Activated CD4-positive, alpha-beta T cell treated with anti-CD3 and anti-CD28 coated beads, Interleukin-2, amount 50 U/mL, for 1 hour (primary cell): ENCODE data around the gene NFIL3.
"Not testable (repeated sequence)": the region's sequence is repeated elsewhere in the genome, so short reads cannot be mapped to it uniquely, and the experiment has no call there.

Source experiments
- DNase-seq: peaks from one replicate; pipeline ENCODE4 v3.0.0-alpha.2; 2020

NFIL3 gene

GRCh38 chr9:91423785-91424402 lies at the start of gene NFIL3:
Gene NFIL3 (minus strand): TSS chr9:91423832. CDS start chr9:91410734, 13,098 bp downstream.
- DNase-seq: peak; percentile 54

GRCh38 chr9:91471524-91471923 lies 47.9 kb upstream of the NFIL3 start:
- DNase-seq: not testable (repeated sequence)

GRCh38 chr9:91465420-91465819 lies 41.8 kb upstream of the NFIL3 start:
- no peak for DNase-seq

- no peak for DNase-seq
Measured at GRCh38 chr9:91458906-91459305, 35.3 kb upstream of the NFIL3 start.

- DNase-seq: no peak
Measured at GRCh38 chr9:91452844-91453243, 29.2 kb upstream of the NFIL3 start.

GRCh38 chr9:91451431-91452270 lies 28.0 kb upstream of the NFIL3 start:
- no peak for DNase-seq

- DNase-seq: no peak
Measured at GRCh38 chr9:91445135-91445534, 21.5 kb upstream of the NFIL3 start.

- DNase-seq: no peak
Measured at GRCh38 chr9:91443994-91444392, 20.4 kb upstream of the NFIL3 start.

GRCh38 chr9:91443321-91443993 lies 19.8 kb upstream of the NFIL3 start:
- no peak for DNase-seq

GRCh38 chr9:91436841-91437240 lies 13.2 kb upstream of the NFIL3 start:
- no peak for DNase-seq

- DNase-seq: no peak
Measured at GRCh38 chr9:91433180-91433579, 9.5 kb upstream of the NFIL3 start.

GRCh38 chr9:91431485-91431884 lies 7.9 kb upstream of the NFIL3 start:
- DNase-seq: no peak

- DNase-seq: no peak
Measured at GRCh38 chr9:91429501-91429900, 5.9 kb upstream of the NFIL3 start.

GRCh38 chr9:91428927-91429351 lies 5.3 kb upstream of the NFIL3 start:
- no peak for DNase-seq

- no peak for DNase-seq
Measured at GRCh38 chr9:91428436-91428835, 4.8 kb upstream of the NFIL3 start.

GRCh38 chr9:91427873-91428272 lies 4.2 kb upstream of the NFIL3 start:
- no peak for DNase-seq

- DNase-seq: no peak
Measured at GRCh38 chr9:91426123-91426745, 2.6 kb upstream of the NFIL3 start.

GRCh38 chr9:91425271-91425670 lies 1.6 kb upstream of the NFIL3 start:
- DNase-seq: no peak

GRCh38 chr9:91424403-91425176 lies 958 bp upstream of the NFIL3 start:
- DNase-seq: peak; percentile 36

- DNase-seq: peak; percentile 54
Measured at GRCh38 chr9:91422758-91423711, 597 bp downstream of the NFIL3 start.
